T-cell (primary cell): ENCODE measurements around the gene USH2A. TPM values are rescaled to one million over a fixed set of nuclear protein-coding genes. Genes with fewer than 3 reads are reported as not detected.

ENCODE experiments used
- ATAC-seq, 4 experiments: fragments of 200-7000 bp in 3 of 4; fragments of 150-1000 bp in 1 of 4; cut with Tn5 transposase; replicated peaks in 1 of 4; 1 replicate in 3 of 4; 2 replicates in 1 of 4; pipeline ENCODE4 v1.10.0; 2021; ENCODE audit warnings: moderate library complexity in 3 of 4, mild to moderate bottlenecking in 2 of 4, moderate number of reproducible peaks in 1 of 4
- CTCF ChIA-PET, 2 donors: fragments of 300-600 bp; sonication (Branson Sonifier 250); formaldehyde crosslinking; loops; one replicate each; lab custom pipeline; 2022; ENCODE audit warnings: antibody characterized with exemption in 2 of 2; lab: Charles Lee
- POLR2A ChIA-PET, 2 donors: fragments of 300-600 bp; sonication (Branson Sonifier 250); formaldehyde crosslinking; loops; one replicate each; lab custom pipeline; 2022; ENCODE audit warnings: antibody characterized with exemption in 2 of 2; lab: Charles Lee
- DNase-seq, 35 experiments: peaks; one replicate each; pipeline versions ENCODE4 v3.0.0 to v3.0.0-alpha.2; 2013 to 2023
- H3K27ac ChIP-seq: one replicate; pipeline ENCODE4 v1.5.1; 2013; ENCODE audit warnings: low read length
- H3K27me3 ChIP-seq, 2 experiments: replicated peaks in 1 of 2; 1 replicate in 1 of 2; 2 replicates in 1 of 2; pipeline versions ENCODE4 v1.6.1 to v1.7.0; 2013; ENCODE audit warnings: low read length in 1 of 2, mixed read lengths in 1 of 2; ENCODE audit not compliant: control insufficient read depth in 2 of 2, insufficient read depth in 2 of 2; ENCODE audit errors: extremely low read depth in 1 of 2
- H3K36me3 ChIP-seq, 2 donors: 1 replicate in 1 of 2; 2 replicates in 1 of 2; pipeline versions ENCODE4 v1.6.1 to v1.7.0; 2013; ENCODE audit warnings: low read length in 1 of 2; ENCODE audit not compliant: control insufficient read depth in 2 of 2, insufficient read depth in 1 of 2; ENCODE audit errors: extremely low read depth in 1 of 2
- H3K4me1 ChIP-seq, 2 experiments: 1 replicate in 1 of 2; 2 replicates in 1 of 2; pipeline versions ENCODE4 v1.6.1 to v1.7.0; 2013; ENCODE audit warnings: low read length in 2 of 2, mixed read lengths in 1 of 2; ENCODE audit not compliant: insufficient read depth in 2 of 2, control insufficient read depth in 1 of 2; ENCODE audit errors: extremely low read depth in 1 of 2
- H3K4me3 ChIP-seq, 2 donors: 1 replicate in 1 of 2; 2 replicates in 1 of 2; pipeline versions ENCODE4 v1.5.1 to v1.7.0; 2013; ENCODE audit warnings: mild to moderate bottlenecking in 2 of 2, low read length in 1 of 2, moderate library complexity in 1 of 2; ENCODE audit not compliant: control insufficient read depth in 1 of 2; ENCODE audit errors: extremely low read depth in 1 of 2
- H3K9me3 ChIP-seq: 2 replicates; pipeline ENCODE4 v1.7.0; 2013
- H3K27ac Mint-ChIP-seq, 2 donors: one replicate each; pipeline ENCODE4 v1.8.0; 2020 to 2021; ENCODE audit warnings: mild to moderate bottlenecking in 2 of 2, mixed read lengths in 2 of 2
- H3K27me3 Mint-ChIP-seq, 2 donors: one replicate each; pipeline ENCODE4 v1.8.0; 2021 to 2022; ENCODE audit warnings: mixed read lengths in 2 of 2
- H3K36me3 Mint-ChIP-seq: one replicate; pipeline ENCODE4 v1.8.0; 2021; ENCODE audit warnings: mixed read lengths
- H3K4me1 Mint-ChIP-seq, 3 donors: one replicate each; pipeline ENCODE4 v1.8.0; 2020 to 2022; ENCODE audit warnings: mixed read lengths in 3 of 3, mild to moderate bottlenecking in 1 of 3
- H3K4me3 Mint-ChIP-seq, 3 donors: one replicate each; pipeline ENCODE4 v1.8.0; 2020 to 2022; ENCODE audit warnings: mild to moderate bottlenecking in 3 of 3, mixed read lengths in 3 of 3, moderate library complexity in 3 of 3
- H3K9me3 Mint-ChIP-seq, 3 donors: one replicate each; pipeline ENCODE4 v1.8.0; 2020 to 2022; ENCODE audit warnings: mixed read lengths in 3 of 3
- WGBS: methylation state at CpG from one replicate; pipeline ENCODE4 v1.1.5; 2013; ENCODE audit warnings: missing lambda C conversion rate; ENCODE audit not compliant: insufficient coverage; 5-methylcytosine and 5-hydroxymethylcytosine counted together
- total RNA-seq, 35 experiments: library from RNA in 6 of 35; stranded (reverse) in 6 of 35; fragments of 120-200 nt in 1 of 35; gene quantifications; one replicate each; pipeline versions ENCODE4 v1.2.1 to v1.2.4 and lab custom pipeline; 2013 to 2026

The USH2A gene
- total RNA-seq, 5 donors from 2014 or later (not counting 1 experiment from before 2014, with no cell fraction given) = not detected

- no peaks in the 10 kb centered on the region for H3K36me3 Mint-ChIP-seq
- H3K4me1 Mint-ChIP-seq = no peaks in the 10 kb centered on the region
- H3K9me3 Mint-ChIP-seq = peaks cover 0 to 7% (median 4%) of the 10 kb centered on the region in 3 donors
- no peaks in the 10 kb centered on the region for H3K9me3 ChIP-seq
- no peak overlapping the region for H3K27ac Mint-ChIP-seq
- DNase-seq (no peak), ATAC-seq (no peak)
- H3K27ac ChIP-seq = no peak overlapping the region
- no CpG with 5 or more reads among the region's 1 CpG for WGBS
- H3K27me3 Mint-ChIP-seq = no peaks in the 10 kb centered on the region
- no peaks in the 10 kb centered on the region for H3K4me1 ChIP-seq
- CTCF ChIA-PET = no interaction called here
- H3K4me3 Mint-ChIP-seq = no peak overlapping the region
- H3K36me3 ChIP-seq = no peaks in the 10 kb centered on the region
- H3K27me3 ChIP-seq = no peaks in the 10 kb centered on the region
- H3K4me3 ChIP-seq = no peak overlapping the region
- POLR2A ChIA-PET = no interaction called here
Observed at GRCh38 chr1:216247937-216248336, 175.3 kb downstream of the USH2A start.

- Histone ChIP-seq H3K27ac (no peak overlapping the region), H3K36me3 (no peaks in the 10 kb centered on the region), H3K9me3 (no peaks in the 10 kb centered on the region), H3K4me3 (no peak overlapping the region), H3K27me3 (no peaks in the 10 kb centered on the region), H3K4me1 (no peaks in the 10 kb centered on the region)
- ChIA-PET POLR2A (no interaction called here), CTCF (no interaction called here)
- ATAC-seq (no peak), DNase-seq (no peak)
- Mint-ChIP-seq H3K4me3 (no peak overlapping the region), H3K4me1 (no peaks in the 10 kb centered on the region), H3K9me3 (peaks cover 0 to 7% (median 5%) of the 10 kb centered on the region in 3 donors), H3K27me3 (no peaks in the 10 kb centered on the region), H3K27ac (no peak overlapping the region), H3K36me3 (no peaks in the 10 kb centered on the region)
- 50% methylated on average over 2 of the region's 4 CpGs for WGBS
Observed at GRCh38 chr1:216246577-216247203, 176.6 kb downstream of the USH2A start.

- ATAC-seq (no peak), DNase-seq (no peak)
- no peaks in the 10 kb centered on the region for H3K4me1 Mint-ChIP-seq
- Histone ChIP-seq H3K36me3 (no peaks in the 10 kb centered on the region), H3K4me3 (no peak overlapping the region), H3K27me3 (no peaks in the 10 kb centered on the region), H3K4me1 (no peaks in the 10 kb centered on the region), H3K27ac (no peak overlapping the region), H3K9me3 (no peaks in the 10 kb centered on the region)
- H3K27me3 Mint-ChIP-seq = no peaks in the 10 kb centered on the region
- WGBS = no CpG with 5 or more reads among the region's 1 CpG
- H3K4me3 Mint-ChIP-seq = no peak overlapping the region
- H3K27ac Mint-ChIP-seq = no peak overlapping the region
- no peaks in the 10 kb centered on the region for H3K36me3 Mint-ChIP-seq
- ChIA-PET CTCF (no interaction called here), POLR2A (no interaction called here)
- peaks cover 5 to 10% (median 9%) of the 10 kb centered on the region in 3 donors for H3K9me3 Mint-ChIP-seq
Observed at GRCh38 chr1:216238844-216239243, 184.4 kb downstream of the USH2A start.

GRCh38 chr1:216237927-216238542, 185.2 kb downstream of the USH2A start:
- WGBS = 67% methylated on average over 2 of the region's 3 CpGs
- no peaks in the 10 kb centered on the region for H3K36me3 Mint-ChIP-seq
- ATAC-seq (no peak), DNase-seq (no peak)
- Histone ChIP-seq H3K4me1 (no peaks in the 10 kb centered on the region), H3K36me3 (no peaks in the 10 kb centered on the region), H3K27me3 (no peaks in the 10 kb centered on the region), H3K27ac (no peak overlapping the region), H3K4me3 (no peak overlapping the region), H3K9me3 (no peaks in the 10 kb centered on the region)
- H3K4me1 Mint-ChIP-seq = no peaks in the 10 kb centered on the region
- POLR2A ChIA-PET = no interaction called here
- H3K9me3 Mint-ChIP-seq = peaks cover 5 to 10% (median 9%) of the 10 kb centered on the region in 3 donors
- CTCF ChIA-PET = no interaction called here
- H3K27me3 Mint-ChIP-seq = no peaks in the 10 kb centered on the region
- H3K4me3 Mint-ChIP-seq = no peak overlapping the region
- no peak overlapping the region for H3K27ac Mint-ChIP-seq

- Histone ChIP-seq H3K27ac (no peak overlapping the region), H3K4me1 (no peaks in the 10 kb centered on the region), H3K36me3 (no peaks in the 10 kb centered on the region), H3K4me3 (no peak overlapping the region), H3K9me3 (no peaks in the 10 kb centered on the region), H3K27me3 (no peaks in the 10 kb centered on the region)
- Mint-ChIP-seq H3K27me3 (no peaks in the 10 kb centered on the region), H3K9me3 (peaks cover 10 to 35% (median 15%) of the 10 kb centered on the region in 3 donors), H3K36me3 (no peaks in the 10 kb centered on the region), H3K27ac (no peak overlapping the region), H3K4me1 (peaks cover 0 to 8% (median 0%) of the 10 kb centered on the region in 3 donors), H3K4me3 (no peak overlapping the region)
- no CpG with 5 or more reads among the region's 1 CpG for WGBS
- POLR2A ChIA-PET = no interaction called here
- ATAC-seq (no peak), DNase-seq (no peak)
- CTCF ChIA-PET = no interaction called here
Observed at GRCh38 chr1:216224233-216224632, 199.0 kb downstream of the USH2A start.

- H3K36me3 Mint-ChIP-seq = no peaks in the 10 kb centered on the region
- H3K27ac ChIP-seq = no peak overlapping the region
- no peak overlapping the region for H3K4me3 Mint-ChIP-seq
- no peak overlapping the region for H3K27ac Mint-ChIP-seq
- WGBS = 67% methylated on average over 3 of the region's 4 CpGs
- peaks cover 0 to 8% (median 0%) of the 10 kb centered on the region in 3 donors for H3K4me1 Mint-ChIP-seq
- H3K9me3 Mint-ChIP-seq = peaks cover 11 to 35% (median 15%) of the 10 kb centered on the region in 3 donors
- no peaks in the 10 kb centered on the region for H3K27me3 ChIP-seq
- DNase-seq = no peak
- POLR2A ChIA-PET = no interaction called here
- H3K4me3 ChIP-seq = no peak overlapping the region
- CTCF ChIA-PET = no interaction called here
- H3K36me3 ChIP-seq = no peaks in the 10 kb centered on the region
- no peaks in the 10 kb centered on the region for H3K27me3 Mint-ChIP-seq
- ATAC-seq = no peak
- no peaks in the 10 kb centered on the region for H3K9me3 ChIP-seq
- H3K4me1 ChIP-seq = no peaks in the 10 kb centered on the region
Observed at GRCh38 chr1:216223486-216223885, 199.8 kb downstream of the USH2A start.
